GM19468 (cell line): ENCODE data around the gene FGFR4.

Experiments
- ATAC-seq: cut with Tn5 transposase; IDR thresholded peaks from one replicate; pipeline ENCODE4 v1.9.1; 2021; ENCODE audit warnings: mild to moderate bottlenecking, moderate library complexity, moderate number of reproducible peaks; ENCODE audit not compliant: unreplicated experiment; ENCODE audit errors: extremely low read depth

FGFR4 gene

DNA sequence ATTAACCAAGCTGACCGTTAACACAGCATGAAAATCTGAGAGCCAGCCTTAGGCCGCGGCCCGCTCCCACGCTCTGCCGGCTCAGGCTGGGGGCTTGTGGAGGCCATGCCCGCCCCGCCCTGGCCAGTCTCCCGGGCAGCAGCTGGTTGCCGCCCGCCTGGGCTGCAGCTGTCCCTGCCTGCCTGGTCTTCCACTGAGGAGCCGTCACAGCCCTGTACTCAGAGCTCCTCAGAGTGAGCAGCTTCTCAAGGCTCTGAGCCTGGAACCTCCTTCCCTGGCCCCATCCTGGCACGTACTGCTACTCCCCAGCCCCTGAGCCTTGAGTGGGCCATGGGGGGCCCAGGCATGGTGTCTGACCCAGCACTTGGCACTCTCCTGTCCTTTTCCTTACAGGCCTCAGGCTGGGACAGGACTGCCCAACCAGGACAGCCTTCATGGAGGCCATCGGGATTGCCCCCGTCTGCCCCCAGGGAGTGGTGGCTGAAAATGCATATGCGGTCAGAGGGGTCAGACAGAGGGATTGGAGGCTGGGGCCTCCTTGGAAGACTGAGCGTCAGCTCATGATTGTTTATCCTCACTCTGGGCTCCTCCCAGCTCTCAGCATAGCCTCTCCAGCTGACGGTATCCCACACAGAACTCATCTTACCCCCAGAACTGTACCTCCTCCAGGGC lies 11.9 kb downstream of the FGFR4 start:
- ATAC-seq = no peak

DNA sequence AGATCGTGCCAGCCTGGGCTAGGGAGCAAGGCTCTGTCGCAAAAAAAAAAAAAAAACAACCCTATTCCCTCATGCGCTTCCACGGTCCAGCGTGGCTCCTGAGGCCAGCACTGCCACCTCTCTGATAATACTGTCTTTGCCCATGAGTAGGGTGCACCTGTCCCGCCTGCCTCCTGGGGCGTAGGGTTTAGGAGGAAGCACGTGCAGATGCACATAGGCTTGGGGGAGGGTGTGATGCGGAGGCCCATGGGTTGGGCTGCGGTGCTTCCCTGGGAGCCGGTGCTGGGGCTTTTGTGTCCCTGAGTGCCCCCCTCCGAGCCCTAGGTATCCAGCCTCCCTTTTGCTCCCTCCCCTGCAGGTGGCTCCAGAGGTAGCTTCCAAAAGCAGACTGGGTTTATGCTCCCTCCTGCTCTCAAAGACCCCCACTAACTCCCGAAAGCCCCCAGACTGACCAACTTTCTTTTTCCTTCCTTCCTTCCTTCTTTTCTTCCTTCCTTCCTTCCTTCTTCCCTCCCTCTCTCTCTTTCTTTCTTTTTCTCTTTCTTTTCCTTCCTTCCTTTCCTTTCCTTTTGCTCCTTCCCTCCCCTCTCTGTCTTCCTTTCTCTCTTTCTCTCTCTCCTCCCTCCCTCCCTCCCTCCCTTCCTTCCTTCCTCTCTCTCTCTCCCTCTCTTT lies 12.8 kb downstream of the FGFR4 start:
- no peak for ATAC-seq

DNA sequence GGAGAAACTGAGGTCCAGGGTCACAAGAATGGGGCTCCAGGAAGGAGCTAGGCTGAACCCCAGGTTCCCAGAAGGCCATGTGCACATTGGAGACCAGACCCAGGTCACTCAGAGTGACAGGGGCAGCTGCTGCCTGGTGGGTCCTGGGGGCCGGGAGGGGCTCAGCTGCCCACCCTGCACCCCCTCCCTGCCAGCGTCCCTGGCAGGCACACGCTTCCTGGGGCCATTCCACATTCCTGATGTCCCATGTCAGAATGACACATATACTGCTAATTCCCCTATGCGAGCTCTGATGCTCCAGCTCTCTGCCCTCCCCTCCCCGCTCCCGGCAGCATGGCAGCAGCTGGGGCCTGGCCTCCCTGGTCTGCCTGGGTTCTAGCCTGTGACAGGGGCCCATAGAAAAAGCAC lies 14.0 kb downstream of the FGFR4 start:
- no peak for ATAC-seq

DNA sequence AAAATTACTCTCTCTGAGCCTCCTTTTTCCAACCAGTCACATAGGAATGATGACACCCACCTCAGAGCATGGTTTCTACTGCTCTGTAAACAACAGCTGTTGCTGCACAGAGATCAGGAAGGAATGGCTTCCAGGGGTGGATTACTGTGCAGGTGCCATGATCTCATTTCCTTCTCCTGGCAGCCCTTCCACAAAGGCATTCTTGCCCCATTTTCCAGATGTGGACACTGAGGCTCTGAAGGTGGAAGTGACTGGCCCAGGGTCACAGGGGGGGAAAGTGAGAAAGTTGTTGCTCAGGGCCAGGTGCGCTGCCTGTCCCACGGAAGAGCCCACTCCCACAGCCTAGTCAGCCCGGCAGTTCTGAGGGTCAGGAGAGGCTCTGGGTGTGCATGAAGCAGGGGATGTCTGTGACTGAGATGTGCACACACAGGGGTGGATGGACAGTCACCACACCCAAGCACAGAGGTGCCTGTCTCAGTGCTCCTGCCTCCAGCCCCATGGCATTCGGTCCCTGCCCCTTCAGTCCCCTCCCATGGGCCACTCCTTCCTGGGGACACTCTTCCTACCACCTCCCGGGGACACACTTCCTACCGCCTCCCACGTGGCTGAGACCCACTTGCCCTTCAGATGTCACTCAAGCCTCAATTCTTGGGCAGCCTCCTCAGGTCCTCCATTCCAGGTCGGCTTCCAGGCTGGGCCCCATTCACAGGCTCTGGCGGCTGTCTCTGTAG lies 17.0 kb downstream of the FGFR4 start:
- ATAC-seq = no peak

DNA sequence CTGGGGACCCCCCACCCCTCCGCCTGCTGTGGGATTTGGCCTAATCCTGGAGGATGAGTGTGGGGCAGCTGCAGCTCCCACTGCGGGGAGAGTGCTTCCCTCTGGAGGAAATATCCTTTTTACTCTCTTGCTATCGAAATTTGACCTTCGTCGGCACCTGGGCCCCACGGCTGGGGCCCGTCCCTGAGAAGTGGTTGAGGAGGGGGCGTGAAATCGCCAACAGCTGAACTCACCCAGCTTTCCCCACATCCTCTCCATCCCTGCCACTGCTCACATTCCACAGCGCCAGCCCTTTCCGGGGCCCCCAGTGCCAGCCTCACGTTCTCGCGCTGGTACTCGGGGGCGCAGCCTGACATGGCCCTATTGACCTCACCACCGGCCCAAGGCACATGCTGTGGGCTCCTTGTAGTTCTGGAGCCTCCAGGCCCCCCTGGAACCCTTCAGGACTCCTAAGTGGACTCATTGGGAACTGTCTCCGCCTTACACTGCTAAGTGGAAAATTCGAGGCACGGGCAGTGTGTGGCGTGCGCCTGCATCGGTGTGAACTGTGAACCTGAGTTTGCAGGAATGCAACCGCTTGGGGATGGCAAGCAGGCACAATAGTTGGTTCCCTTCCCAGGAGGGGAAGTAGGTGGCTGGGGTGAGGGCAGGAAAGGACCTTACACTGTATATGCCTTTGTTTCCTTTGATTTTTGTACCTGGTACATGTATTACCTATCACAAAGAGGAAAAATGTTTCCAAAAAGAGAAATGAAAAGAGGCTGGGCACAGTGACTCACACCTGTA lies 19.2 kb downstream of the FGFR4 start:
- no peak for ATAC-seq

DNA sequence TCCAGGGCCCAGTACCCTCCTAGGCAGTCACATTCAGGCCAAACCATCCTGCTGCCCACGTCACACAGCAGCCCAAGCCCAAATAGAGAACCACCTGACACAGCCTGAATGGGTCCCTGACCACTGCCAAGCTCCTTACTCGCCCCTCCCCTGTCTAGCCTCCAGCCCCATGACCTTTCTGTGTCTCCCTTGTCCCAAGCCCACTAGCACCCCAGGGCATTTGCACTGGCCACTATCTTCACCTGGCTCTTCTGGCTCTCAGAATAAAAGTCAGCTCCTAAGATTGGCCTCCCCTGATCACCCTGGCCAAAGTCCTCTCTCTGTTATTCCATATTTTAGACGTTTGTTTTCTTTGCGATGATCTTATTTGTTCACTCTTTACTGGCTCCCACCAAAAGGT lies 20.4 kb downstream of the FGFR4 start:
- no peak for ATAC-seq

DNA sequence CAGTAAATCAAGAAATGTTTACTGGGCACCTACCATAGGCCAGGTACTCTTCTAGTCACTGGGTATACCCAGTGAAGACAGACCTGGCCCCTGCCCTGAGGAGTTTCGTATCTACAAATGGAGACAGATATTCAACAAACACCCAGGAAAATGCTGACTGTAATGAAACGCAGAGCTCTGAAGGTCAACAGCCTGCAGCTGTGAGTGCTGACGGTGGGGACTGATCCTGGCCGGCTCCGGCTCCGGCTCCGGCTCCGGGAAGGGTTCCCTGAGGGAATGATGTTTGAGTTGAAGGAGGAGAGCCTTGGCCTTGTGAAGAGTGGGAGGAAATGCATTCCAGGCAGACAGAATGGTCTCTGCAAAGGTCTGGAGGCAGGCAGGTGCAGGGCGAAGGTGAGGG lies 23.1 kb downstream of the FGFR4 start:
- ATAC-seq = no peak

DNA sequence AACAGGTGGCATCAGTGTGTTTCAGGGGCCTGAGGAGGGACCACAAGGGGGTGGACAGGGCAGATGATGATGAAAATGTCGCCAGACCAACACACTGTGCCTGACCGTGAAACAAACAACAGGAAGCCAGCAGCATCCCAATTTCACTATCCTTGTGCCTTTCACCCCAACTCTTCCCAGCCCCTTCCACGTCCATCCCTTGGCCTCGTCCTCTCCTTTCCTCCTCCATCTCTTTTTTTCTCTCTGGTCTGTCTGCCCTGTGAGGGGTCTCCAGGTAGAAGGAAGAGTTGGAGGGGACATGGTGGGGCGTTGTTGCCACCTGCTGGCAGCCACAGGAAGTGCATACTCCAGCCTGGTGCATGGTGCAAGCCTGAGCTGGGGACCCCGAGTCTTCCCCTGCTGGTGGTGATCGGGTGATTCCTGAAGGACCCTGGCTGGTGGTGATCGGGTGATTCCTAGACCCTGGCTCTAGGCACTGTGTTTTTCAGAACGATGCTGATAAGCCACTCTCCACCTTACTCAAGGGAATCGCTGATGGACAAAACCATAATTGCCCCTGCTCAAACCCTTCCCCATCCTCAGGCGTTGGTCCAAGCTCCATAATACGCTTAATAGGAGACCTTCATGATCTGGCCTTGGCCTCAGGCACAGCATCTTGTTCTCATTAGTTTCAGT lies 25.1 kb downstream of the FGFR4 start:
- no peak for ATAC-seq

DNA sequence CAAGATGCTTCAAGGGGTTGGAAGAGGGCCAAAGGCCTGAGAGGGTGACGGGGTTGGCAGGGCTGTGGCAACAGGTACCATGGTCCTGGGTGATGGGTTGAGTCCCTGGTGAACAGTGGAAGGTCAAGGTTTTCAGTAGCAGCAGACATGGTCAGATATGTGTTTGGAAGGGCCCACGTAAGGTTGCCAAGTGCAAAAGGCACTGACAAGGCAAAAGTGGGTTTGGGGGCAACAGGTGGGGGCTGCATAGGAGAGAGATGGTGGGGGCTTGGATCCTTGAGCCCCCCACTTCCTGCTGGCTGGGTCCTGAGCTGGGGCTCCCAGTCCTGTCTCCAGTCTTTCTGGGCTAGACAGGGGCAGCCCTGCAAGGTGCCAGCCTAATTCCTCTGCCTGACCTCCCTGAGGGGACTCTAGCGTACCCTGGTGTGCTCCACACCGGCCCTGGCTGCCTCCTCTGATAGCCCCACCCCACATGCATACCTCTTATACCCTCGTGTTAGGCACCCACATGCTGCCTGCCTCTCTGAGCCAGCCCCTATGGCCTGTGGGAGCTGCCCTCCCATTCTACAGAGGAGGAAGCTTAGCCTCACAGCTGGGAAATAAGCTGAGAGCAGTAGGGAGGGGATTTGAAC lies 26.0 kb downstream of the FGFR4 start:
- ATAC-seq = no peak

DNA sequence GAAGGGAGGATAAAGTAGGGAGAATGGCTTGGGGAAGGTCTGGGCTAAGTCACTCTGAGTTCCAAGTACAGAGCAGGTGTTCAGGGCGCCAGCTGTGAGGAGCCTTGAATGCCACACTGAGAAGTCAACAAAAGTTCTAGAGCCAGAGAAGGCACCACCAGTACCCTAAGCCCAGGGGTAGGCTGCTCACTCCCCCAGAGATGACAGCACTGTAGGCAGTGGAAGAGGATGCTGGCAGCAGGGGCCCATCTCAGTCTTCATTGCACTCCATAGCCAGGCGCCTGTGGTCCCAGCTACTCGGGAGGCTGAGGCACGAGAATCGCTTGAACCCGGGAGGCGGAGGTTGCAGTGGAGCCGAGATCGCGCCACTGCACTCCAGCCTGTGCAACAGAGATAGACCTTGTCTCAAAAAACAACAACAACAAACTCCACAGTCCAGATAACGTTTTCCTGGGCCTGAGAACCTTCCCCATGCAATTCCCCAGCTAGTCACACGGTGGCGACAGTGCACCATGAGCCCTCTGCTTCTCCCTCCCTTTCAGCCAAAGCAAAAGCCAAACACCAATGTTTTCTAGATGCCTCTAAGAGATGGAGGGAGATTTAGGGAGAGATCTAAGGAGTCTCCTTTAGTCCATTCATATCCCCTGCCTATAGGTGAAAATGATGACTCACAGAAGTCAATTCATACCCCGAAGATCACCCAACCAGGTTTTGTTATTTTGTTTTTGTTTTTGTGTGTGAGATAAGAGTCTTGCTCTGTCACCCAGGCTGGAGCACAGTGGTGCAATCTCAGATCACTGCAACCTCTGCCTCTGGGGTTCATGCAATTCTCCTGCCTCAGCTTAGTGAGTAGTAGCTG lies 27.1 kb downstream of the FGFR4 start:
- no peak for ATAC-seq

DNA sequence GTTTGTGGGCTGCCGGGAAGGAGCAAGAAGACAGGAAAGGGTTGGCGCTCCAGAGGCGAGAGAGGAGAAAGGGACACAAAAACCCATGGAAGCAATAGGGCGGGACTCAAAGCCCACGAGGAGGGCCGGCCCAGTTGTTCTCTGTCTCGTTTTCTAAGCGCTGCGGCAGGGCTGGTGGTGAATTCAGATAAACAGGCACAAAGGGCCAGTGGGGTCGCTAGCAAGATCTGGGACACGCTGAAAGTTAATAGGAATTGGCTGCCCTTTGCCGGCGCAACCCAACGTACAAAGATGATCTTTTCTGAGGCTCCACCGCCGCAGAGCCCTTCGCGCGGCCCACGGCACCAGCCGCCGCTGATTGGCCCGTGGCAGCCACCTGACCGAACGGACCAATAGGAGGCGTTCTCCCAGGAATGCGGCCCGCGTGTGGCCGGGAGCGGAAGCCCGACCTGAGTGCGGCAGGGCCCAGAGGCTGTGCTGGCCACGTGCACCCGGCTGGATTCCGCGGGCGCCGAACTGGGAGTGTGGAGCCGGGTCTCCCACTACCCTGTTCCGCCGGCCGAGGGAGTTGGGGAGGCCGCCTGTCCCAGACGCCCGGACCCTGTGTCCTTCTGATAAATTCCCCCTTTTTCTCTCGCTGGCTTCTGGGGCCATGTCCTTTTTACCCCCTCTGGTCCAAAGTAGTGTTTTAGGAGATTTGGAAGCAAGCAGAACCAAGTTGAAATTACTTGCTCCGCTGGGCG lies 30.1 kb downstream of the FGFR4 start:
- ATAC-seq = no peak

DNA sequence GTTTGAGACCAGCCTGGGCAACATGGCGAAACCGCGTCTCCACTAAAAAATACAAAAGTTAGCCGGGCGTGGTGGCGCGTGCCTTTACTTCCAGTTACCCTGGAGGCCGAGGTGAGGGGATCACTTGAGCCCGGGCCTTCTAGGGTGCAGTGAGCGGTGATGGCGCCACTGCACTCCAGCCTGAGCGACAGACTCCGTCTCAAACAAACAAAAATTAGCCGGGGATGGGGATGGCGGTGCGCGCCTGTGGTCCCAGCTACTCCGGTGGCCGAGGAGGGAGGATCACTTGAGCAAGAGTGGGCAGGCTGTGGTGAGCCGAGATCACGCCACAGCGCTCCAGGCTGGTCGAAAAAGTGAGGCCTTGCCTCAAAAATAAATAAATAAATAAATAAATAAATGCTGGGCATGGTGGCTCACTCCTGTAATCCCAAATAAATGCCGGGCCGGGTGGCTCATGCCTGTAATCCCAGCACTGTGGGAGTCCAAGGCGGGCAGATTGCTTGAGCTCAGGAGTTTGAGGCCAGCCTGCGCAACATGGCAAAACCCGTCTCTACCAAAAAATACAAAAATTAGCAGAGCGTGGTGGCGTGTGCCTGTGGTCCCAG lies 30.8 kb downstream of the FGFR4 start:
- ATAC-seq = no peak

DNA sequence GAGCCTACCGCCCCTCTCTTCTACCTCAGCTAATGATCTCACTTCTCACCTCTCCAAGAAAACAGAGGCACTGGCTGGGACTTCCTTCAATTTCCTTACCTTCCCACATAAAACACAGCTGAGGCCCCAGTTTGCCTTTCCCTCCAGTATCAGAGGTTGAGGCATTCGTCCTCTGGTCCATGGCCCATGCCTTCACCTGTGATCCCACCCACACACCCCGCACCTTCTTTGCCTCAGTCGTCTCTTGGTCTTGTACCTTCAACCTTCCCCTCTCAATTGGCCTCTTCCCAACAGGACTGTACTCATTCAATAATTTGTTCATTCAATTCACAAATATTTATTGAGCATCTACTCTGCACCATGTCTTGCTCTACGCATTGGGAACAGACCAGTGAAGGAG lies 35.9 kb downstream of the FGFR4 start:
- ATAC-seq = no peak

DNA sequence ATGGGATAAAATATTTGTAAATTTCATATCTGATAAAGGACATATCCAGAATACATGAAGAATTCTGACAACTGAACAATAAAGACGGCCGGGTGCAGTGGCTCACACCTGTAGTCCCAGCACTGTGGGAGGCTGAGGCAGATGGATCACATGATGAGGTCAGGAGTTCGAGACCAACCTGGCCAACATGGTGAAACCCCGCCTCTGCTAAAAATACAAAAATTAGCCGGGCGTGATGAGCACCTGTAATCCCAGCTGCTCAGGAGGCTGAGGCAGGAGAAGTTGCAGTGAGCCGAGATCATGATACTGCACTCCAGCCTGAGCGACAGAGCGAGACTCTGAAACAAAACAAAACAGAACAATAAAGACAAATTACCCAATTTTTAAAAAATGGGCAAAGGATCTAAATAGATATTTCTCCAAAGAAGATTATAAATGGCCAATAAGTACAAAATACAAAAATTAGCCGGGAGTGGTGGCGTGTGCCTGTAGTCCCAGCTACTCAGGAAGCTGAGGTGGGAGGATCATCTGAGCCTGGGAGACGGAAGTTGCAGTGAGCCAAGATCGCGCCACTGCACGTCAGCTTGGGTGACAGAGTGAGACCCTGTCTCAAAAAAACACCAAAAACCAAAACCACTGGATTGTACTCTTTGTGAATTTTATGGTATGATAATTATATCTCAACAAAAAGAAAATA lies 37.2 kb downstream of the FGFR4 start:
- no peak for ATAC-seq

DNA sequence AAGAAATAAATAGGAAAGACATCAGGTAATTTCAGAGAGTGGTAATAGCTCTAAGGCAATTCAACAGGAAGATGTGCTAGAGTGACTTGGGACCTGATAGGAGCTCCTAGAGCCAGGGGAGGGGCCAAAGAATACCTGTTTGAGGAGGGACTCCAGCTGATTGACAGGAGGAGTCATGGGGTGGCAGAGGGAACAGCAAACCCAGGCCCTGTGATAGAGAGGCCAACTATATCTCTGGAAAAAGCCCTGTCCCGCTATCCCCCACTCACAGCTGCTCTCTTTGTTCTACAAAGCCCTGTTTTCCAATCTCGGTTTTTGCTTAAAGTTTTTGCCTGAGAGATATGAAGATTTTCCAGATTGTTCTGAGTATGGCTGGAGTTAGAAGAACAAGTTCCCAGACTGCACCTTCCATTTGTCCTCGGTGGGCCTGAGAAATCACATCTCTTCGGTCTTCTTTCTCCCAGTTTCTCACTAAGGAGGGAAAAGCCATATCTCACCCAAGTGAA lies 37.8 kb downstream of the FGFR4 start:
- ATAC-seq = no peak

DNA sequence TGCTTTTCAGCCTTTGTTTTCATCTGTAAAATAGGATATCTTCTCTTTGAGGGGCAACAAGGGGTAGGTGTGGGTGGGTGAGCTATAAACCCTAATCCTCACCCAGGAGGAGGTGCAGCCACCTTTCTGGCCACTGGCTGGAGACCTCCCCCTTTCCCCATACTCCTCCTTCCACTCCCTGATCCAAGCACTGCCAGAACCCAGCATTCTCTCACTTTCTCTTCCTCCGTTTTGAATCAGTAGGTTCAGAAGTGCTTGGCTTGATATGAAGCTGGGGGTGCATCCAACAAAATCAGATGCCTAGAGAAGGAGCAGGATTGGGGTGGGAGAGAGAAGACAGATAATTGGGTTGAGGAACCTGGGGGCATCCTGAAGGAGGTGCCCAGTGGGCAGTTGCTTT lies 40.1 kb downstream of the FGFR4 start:
- no peak for ATAC-seq

DNA sequence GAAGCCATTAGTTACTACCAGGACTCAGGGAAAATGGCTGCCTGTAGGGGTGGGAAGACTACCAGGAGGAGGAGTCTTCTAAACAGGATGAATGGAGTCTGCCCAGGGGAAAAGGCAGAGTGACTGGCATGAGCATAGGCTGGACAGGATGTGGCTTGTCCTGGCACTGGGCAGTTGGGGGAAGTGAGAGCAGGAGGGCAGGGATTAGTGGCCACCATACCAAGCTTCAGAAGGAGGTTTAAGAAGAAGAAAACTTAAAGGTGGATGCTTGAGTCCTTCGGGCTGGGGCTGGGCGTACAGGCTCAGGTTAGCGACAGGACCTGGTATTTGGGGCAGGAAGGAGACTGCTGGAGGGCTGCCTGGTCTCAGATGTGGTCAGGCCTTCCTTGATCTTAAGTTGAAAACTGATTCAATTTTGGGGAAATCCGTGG lies 41.9 kb downstream of the FGFR4 start:
- ATAC-seq = no peak
